GM12878 (cell line): Measurements from ENCODE around the gene TEPSIN. TPM values are rescaled to one million over a fixed set of nuclear protein-coding genes. Genes with fewer than 3 reads are reported as not detected.

Source experiments
- ATAC-seq: fragments of 200-7000 bp; cut with Tn5 transposase; 3 replicates; pipeline ENCODE4 v1.9.1; 2020; ENCODE audit warnings: mild to moderate bottlenecking, moderate library complexity
- BruUV-seq: library from RNA; stranded (reverse); fragments of 400-500 nt; replicated peaks from 2 replicates; lab custom pipeline; 2021; lab: Mats Ljungman, UMichigan
- CTCF ChIA-PET: fragments of 300-600 bp; sonication (Branson Sonifier 250); formaldehyde crosslinking; extraction: SDS; loops from one replicate; lab custom pipeline; 2021; ENCODE audit warnings: inconsistent platforms; lab: Yijun Ruan, JAX
- POLR2A ChIA-PET: fragments of 350-600 bp; formaldehyde crosslinking; extraction: SDS; loops from one replicate; lab custom pipeline; 2021; ENCODE audit warnings: inconsistent platforms; lab: Charles Lee
- RAD21 ChIA-PET: fragments of 300-600 bp; sonication (Branson Sonifier 250); formaldehyde crosslinking; loops from one replicate; lab custom pipeline; 2023; ENCODE audit warnings: antibody characterized with exemption; ENCODE audit not compliant: unreplicated experiment; lab: Charles Lee
- SMC1A ChIA-PET: fragments of 300-600 bp; sonication (Branson Sonifier 250); formaldehyde crosslinking; loops from one replicate; lab custom pipeline; 2023; ENCODE audit not compliant: unreplicated experiment, uncharacterized antibody; lab: Charles Lee
- DNase-seq: peaks from one replicate; pipeline ENCODE4 v3.0.0-alpha.2; 2011; ENCODE audit warnings: low read depth, low spot score
- FAIRE-seq: peaks from 3 replicates; lab custom pipeline; 2011; peaks lifted over from hg19 to GRCh38; lab: Jason Lieb, UNC
- H2AFZ ChIP-seq: 2 replicates; pipeline ENCODE4 v1.6.0; 2011; ENCODE audit warnings: low read depth, low read length, control low read depth; ENCODE audit not compliant: control insufficient read depth
- H3K27ac ChIP-seq: 2 replicates; pipeline ENCODE4 v1.5.1; 2011; ENCODE audit warnings: control low read depth; ENCODE audit not compliant: control insufficient read depth, insufficient read depth
- H3K27me3 ChIP-seq, 2 experiments: replicated peaks in 1 of 2; 2 replicates each; pipeline versions ENCODE4 v1.6.0 to v1.6.1; 2011; ENCODE audit warnings: low read length in 1 of 2; ENCODE audit not compliant: control insufficient read depth in 2 of 2, insufficient read depth in 2 of 2
- H3K36me3 ChIP-seq, 2 experiments: 2 replicates each; pipeline ENCODE4 v1.5.1; 2011; ENCODE audit warnings: low read length in 1 of 2; ENCODE audit not compliant: control insufficient read depth in 2 of 2, insufficient read depth in 2 of 2
- H3K4me1 ChIP-seq: 2 replicates; pipeline ENCODE4 v1.6.1; 2011; ENCODE audit warnings: mild to moderate bottlenecking, low read length, moderate library complexity, mixed read lengths; ENCODE audit not compliant: control insufficient read depth, insufficient read depth
- H3K4me2 ChIP-seq: 2 replicates; pipeline ENCODE4 v1.6.0; 2011; ENCODE audit warnings: control low read depth; ENCODE audit not compliant: control insufficient read depth, insufficient read depth
- H3K4me3 ChIP-seq: fragments of 200-600 bp; sonication (generic); 2 replicates; pipeline ENCODE4 v1.5.1; 2016
- H3K79me2 ChIP-seq: 2 replicates; pipeline ENCODE4 v1.6.0; 2011; ENCODE audit warnings: low read length; ENCODE audit not compliant: control insufficient read depth, insufficient read depth
- H3K9ac ChIP-seq: 2 replicates; pipeline ENCODE4 v1.8.0; 2011; ENCODE audit warnings: low read length, control low read depth, mixed read lengths; ENCODE audit not compliant: control insufficient read depth, insufficient read depth
- H3K9me3 ChIP-seq: replicated peaks from 3 replicates; pipeline ENCODE4 v1.5.1; 2011; ENCODE audit warnings: mild to moderate bottlenecking, low read length; ENCODE audit not compliant: control insufficient read depth, insufficient read depth
- H4K20me1 ChIP-seq: 2 replicates; pipeline ENCODE4 v1.6.0; 2011; ENCODE audit not compliant: control insufficient read depth, insufficient read depth
- NFIC ChIP-seq: IDR thresholded peaks from 2 replicates; pipeline ENCODE4 v1.6.1; 2012; ENCODE audit warnings: low read depth, mild to moderate bottlenecking, inconsistent platforms, low read length, moderate library complexity
- PAX5 ChIP-seq: IDR thresholded peaks from 2 replicates; pipeline ENCODE4 v1.6.1; 2011; ENCODE audit warnings: low read depth, low read length, borderline replicate concordance
- RAD51 ChIP-seq: fragments of 450-650 bp; IDR thresholded peaks from 2 replicates; pipeline ENCODE4 v1.6.1; 2016; ENCODE audit warnings: moderate library complexity, mild to moderate bottlenecking, inconsistent platforms
- SKIL ChIP-seq: fragments of 450-650 bp; IDR thresholded peaks from 2 replicates; pipeline ENCODE4 v1.6.1; 2017; ENCODE audit warnings: mild to moderate bottlenecking, low read depth, inconsistent platforms; ENCODE audit not compliant: poor library complexity, severe bottlenecking
- ZNF217 ChIP-seq: fragments of 450-650 bp; IDR thresholded peaks from 2 replicates; pipeline ENCODE4 v1.6.1; 2017; ENCODE audit warnings: antibody characterized with exemption, mild to moderate bottlenecking
- WGBS: methylation state at CpG from one replicate; pipeline ENCODE4 v1.1.6; 2016; ENCODE audit warnings: low lambda C conversion rate; ENCODE audit not compliant: insufficient replicate concordance, insufficient coverage; ENCODE audit errors: missing lambda C conversion rate; 5-methylcytosine and 5-hydroxymethylcytosine counted together
- in situ Hi-C: fragments of 300-500 bp; cut with MboI; formaldehyde crosslinking; loops from 9 replicates; pipeline ENCODE4 v1.14.3; 2018; ENCODE audit warnings: mixed read lengths
- intact Hi-C: fragments of 100-400 bp; cut with micrococcal nuclease; formaldehyde crosslinking; loops from one replicate; pipeline ENCODE4 v1.14.2; 2022; ENCODE audit not compliant: unreplicated experiment
- polyA plus RNA-seq, 11 experiments: library from polyadenylated mRNA; depleted of rRNA in 4 of 11; unstranded in 6 of 11; stranded (reverse) in 5 of 11; fragments of >200 nt; fragmentation: Nextera tagmentation in 4 of 11; fragmentation: Illumina TruSeq in 1 of 11; extraction: Ambion mirVana in 4 of 11; extraction: Trizol in 1 of 11; gene quantifications; 1 replicate in 1 of 11; 2 replicates in 10 of 11; pipeline versions ENCODE4 v1.2.1 to v1.2.3, GENCODE V29; 2011 to 2016; ENCODE audit warnings: inconsistent platforms in 2 of 11, missing spikeins in 2 of 11, low read depth in 1 of 11
- total RNA-seq, 4 experiments: library from RNA; depleted of rRNA in 3 of 4; stranded (reverse); fragments of >200 nt in 3 of 4; fragmentation: Illumina TruSeq in 1 of 4; extraction: Trizol in 1 of 4; gene quantifications; 2 replicates each; pipeline versions ENCODE4 v1.2.1 to v1.2.3, GENCODE V29; 2013 to 2021

Gene TEPSIN
- total and polyA plus RNA-seq, 10 of the 15 experiments (the other 5 are each of a cell fraction or from before 2014, with no cell fraction given), result 0.87 to 36.7 (median 5.3) TPM

GRCh38 chr17:81194225-81194760 lies 44.6 kb downstream of the TEPSIN start (continued):
- no peak for TF ChIP-seq SKIL
- TF ChIP-seq RAD51, result no peak
- TF ChIP-seq ZNF217, result no peak

- intact Hi-C loops, result no loop called here
- Histone ChIP-seq H3K9me3 (no peaks in the 10 kb centered on the region), H3K27me3 (no peaks in the 10 kb centered on the region), H4K20me1 (no peaks in the 10 kb centered on the region), H2AFZ (no peak overlapping the region), H3K4me2 (no peak overlapping the region), H3K36me3 (peaks cover 0 to 5% of the 10 kb centered on the region in 2 experiments; a peak in 2 of 4 replicates), H3K27ac (no peak overlapping the region), H3K4me3 (no peak overlapping the region), H3K9ac (no peak overlapping the region), H3K4me1 (peaks cover 3% of the 10 kb centered on the region; the same call in 1 of the 2 replicates), H3K79me2 (no peaks in the 10 kb centered on the region)
- DNase-seq, result no peak
- ATAC-seq, result peak; percentile 83
- FAIRE-seq, result no peak
- SMC1A ChIA-PET, result no interaction called here
- POLR2A ChIA-PET, result no interaction called here
- BruUV-seq, result no TSS peak
- WGBS, result 68% methylated on average over 31 of the region's 38 CpGs
- in situ Hi-C loops, result no loop called here
- RAD21 ChIA-PET, result no interaction called here
- CTCF ChIA-PET, result no interaction called here
- TF ChIP-seq NFIC, result no peak
- 0 out of 2 replicates have a peak, but pooled peaks have one; percentile 51 for TF ChIP-seq PAX5
Observed at GRCh38 chr17:81193470-81194224, 45.2 kb downstream of the TEPSIN start.
